ENCODE data around the gene ELANE. TPM values are rescaled to one million over a fixed set of nuclear protein-coding genes. Genes with fewer than 3 reads are reported as not detected.
"Not testable (repeated sequence)": the region's sequence is repeated elsewhere in the genome, so short reads cannot be mapped to it uniquely, and the experiment has no call there.

Gene ELANE
- total RNA-seq, 1 donor from 2014 or later, result not detected

- Mint-ChIP-seq H3K9me3 (no peaks in the 10 kb centered on the region), H3K4me1 (no peaks in the 10 kb centered on the region), H3K4me3 (no peak overlapping the region), H3K27me3 (ENCODE audit: low read depth) (no peaks in the 10 kb centered on the region), H3K27ac (no peak overlapping the region), H3K36me3 (peaks cover 21% of the 10 kb centered on the region)
- no peak for DNase-seq (ENCODE audit: low spot score in 2 of 2, unreplicated experiment in 2 of 2)
- TF ChIP-seq, protein P1, sequence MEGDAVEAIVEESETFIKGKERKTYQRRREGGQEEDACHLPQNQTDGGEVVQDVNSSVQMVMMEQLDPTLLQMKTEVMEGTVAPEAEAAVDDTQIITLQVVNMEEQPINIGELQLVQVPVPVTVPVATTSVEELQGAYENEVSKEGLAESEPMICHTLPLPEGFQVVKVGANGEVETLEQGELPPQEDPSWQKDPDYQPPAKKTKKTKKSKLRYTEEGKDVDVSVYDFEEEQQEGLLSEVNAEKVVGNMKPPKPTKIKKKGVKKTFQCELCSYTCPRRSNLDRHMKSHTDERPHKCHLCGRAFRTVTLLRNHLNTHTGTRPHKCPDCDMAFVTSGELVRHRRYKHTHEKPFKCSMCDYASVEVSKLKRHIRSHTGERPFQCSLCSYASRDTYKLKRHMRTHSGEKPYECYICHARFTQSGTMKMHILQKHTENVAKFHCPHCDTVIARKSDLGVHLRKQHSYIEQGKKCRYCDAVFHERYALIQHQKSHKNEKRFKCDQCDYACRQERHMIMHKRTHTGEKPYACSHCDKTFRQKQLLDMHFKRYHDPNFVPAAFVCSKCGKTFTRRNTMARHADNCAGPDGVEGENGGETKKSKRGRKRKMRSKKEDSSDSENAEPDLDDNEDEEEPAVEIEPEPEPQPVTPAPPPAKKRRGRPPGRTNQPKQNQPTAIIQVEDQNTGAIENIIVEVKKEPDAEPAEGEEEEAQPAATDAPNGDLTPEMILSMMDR (IDR thresholded peaks at IDR 0.05; ENCODE audit: unreplicated experiment), result no peak
These were observed 38.6 kb upstream of the ELANE start for GRCh38 chr19:813219-814151.

- DNase-seq (ENCODE audit: low spot score in 2 of 2, unreplicated experiment in 2 of 2), result no peak
- H3K4me3 Mint-ChIP-seq, result no peak overlapping the region
- peak overlapping the region; percentile 21 for H3K27ac Mint-ChIP-seq
- TF ChIP-seq, protein P1 (IDR thresholded peaks at IDR 0.05; ENCODE audit: unreplicated experiment), result no peak
- no peaks in the 10 kb centered on the region for H3K27me3 Mint-ChIP-seq (ENCODE audit: low read depth)
- H3K4me1 Mint-ChIP-seq, result no peaks in the 10 kb centered on the region
- H3K9me3 Mint-ChIP-seq, result no peaks in the 10 kb centered on the region
- H3K36me3 Mint-ChIP-seq, result peaks cover 21% of the 10 kb centered on the region
These were observed 37.7 kb upstream of the ELANE start for GRCh38 chr19:814152-815078.

DNA sequence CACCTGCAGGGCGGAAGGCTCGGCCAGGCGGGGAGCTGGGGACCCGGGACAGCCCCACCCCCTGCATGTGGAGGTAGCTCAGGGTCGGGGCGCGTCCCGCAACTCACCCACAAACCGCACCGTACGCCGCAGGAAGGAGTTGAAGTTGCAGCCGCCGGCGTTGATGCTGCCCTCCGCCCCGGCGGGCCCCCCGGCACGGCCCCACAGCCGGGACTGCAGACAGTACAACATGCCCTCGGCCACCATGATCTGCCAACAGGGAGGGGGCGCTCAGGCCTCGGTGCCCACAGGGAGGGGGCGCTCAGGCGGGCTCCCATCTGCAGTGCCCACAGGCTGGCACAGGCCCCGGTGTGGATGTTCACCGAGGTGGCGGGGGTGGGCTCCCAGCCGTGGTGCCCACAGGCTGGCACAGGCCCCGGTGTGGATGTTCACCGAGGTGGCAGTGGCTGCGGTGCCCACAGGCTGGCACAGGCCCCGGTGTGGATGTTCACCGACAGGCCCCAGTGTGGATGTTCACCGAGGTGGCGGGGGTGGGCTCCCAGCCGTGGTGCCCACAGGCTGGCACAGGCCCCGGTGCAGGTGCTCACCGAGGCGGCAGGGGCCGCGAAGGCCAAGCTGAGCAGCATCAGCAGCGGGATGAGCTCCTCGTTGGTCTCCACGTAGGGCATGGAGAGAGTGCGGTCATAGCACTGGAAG is 36.9 kb upstream of the ELANE start:
- no peak overlapping the region for H3K27ac Mint-ChIP-seq

GRCh38 chr19:815775-816499 is 36.2 kb upstream of the ELANE start:
- Mint-ChIP-seq H3K36me3 (peaks cover 19% of the 10 kb centered on the region), H3K27me3 (ENCODE audit: low read depth) (no peaks in the 10 kb centered on the region), H3K4me3 (no peak overlapping the region), H3K4me1 (no peaks in the 10 kb centered on the region), H3K9me3 (no peaks in the 10 kb centered on the region), H3K27ac (no peak overlapping the region)
- DNase-seq (ENCODE audit: low spot score in 2 of 2, unreplicated experiment in 2 of 2), result no peak
- TF ChIP-seq, protein P1 (IDR thresholded peaks at IDR 0.05; ENCODE audit: unreplicated experiment), result no peak

More for the DNA sequence above, 36.9 kb upstream of the ELANE start:
- TF ChIP-seq, protein P1 (IDR thresholded peaks at IDR 0.05; ENCODE audit: unreplicated experiment), result no peak
- H3K36me3 Mint-ChIP-seq, result peaks cover 21% of the 10 kb centered on the region
- no peaks in the 10 kb centered on the region for H3K9me3 Mint-ChIP-seq
- DNase-seq (ENCODE audit: low spot score in 2 of 2, unreplicated experiment in 2 of 2), result no peak
- no peaks in the 10 kb centered on the region for H3K27me3 Mint-ChIP-seq (ENCODE audit: low read depth)
- H3K4me3 Mint-ChIP-seq, result no peak overlapping the region
- H3K4me1 Mint-ChIP-seq, result no peaks in the 10 kb centered on the region

- no peaks in the 10 kb centered on the region for H3K4me1 Mint-ChIP-seq
- DNase-seq (ENCODE audit: low spot score in 2 of 2, unreplicated experiment in 2 of 2), result no peak
- H3K9me3 Mint-ChIP-seq, result no peaks in the 10 kb centered on the region
- H3K36me3 Mint-ChIP-seq, result peaks cover 19% of the 10 kb centered on the region
- H3K27me3 Mint-ChIP-seq (ENCODE audit: low read depth), result no peaks in the 10 kb centered on the region
- TF ChIP-seq, protein P1 (IDR thresholded peaks at IDR 0.05; ENCODE audit: unreplicated experiment), result no peak
- H3K27ac Mint-ChIP-seq, result no peak overlapping the region
- H3K4me3 Mint-ChIP-seq, result no peak overlapping the region
These were observed 35.6 kb upstream of the ELANE start for GRCh38 chr19:816500-816857.

GRCh38 chr19:820212-820611 is 31.9 kb upstream of the ELANE start:
- Mint-ChIP-seq H3K4me3 (peak overlapping the region; percentile 70), H3K36me3 (peaks cover 11% of the 10 kb centered on the region)
- not testable (repeated sequence) for H3K4me1 Mint-ChIP-seq; H3K9me3 Mint-ChIP-seq; H3K27ac Mint-ChIP-seq; H3K27me3 Mint-ChIP-seq (ENCODE audit: low read depth); DNase-seq (ENCODE audit: low spot score in 2 of 2, unreplicated experiment in 2 of 2)
